SK-N-DZ (cell line): ENCODE measurements around the gene NPHP3.
A peak's percentile ranks its signal among the peaks of the same experiment; 100 is the strongest.

Experiments
- DNase-seq: peaks from one replicate; pipeline ENCODE4 v3.0.0-alpha.2; 2015; ENCODE audit warnings: low spot score

The NPHP3 gene

GRCh38 chr3:132703733-132704132, 18.5 kb downstream of the NPHP3 start:
- no peak for DNase-seq

GRCh38 chr3:132695422-132695821, 26.8 kb downstream of the NPHP3 start:
- no peak for DNase-seq

- DNase-seq: no peak
These were observed 27.2 kb downstream of the NPHP3 start for GRCh38 chr3:132694991-132695390.

GRCh38 chr3:132690040-132690439, 32.2 kb downstream of the NPHP3 start:
- no peak for DNase-seq

GRCh38 chr3:132682201-132682600, 40.0 kb downstream of the NPHP3 start:
- DNase-seq: no peak

GRCh38 chr3:132681421-132681820, 40.8 kb downstream of the NPHP3 start:
- no peak for DNase-seq

- no peak for DNase-seq
These were observed 42.3 kb downstream of the NPHP3 start for GRCh38 chr3:132679911-132680310.

GRCh38 chr3:132675408-132675807, 46.8 kb downstream of the NPHP3 start:
- no peak for DNase-seq

- DNase-seq: no peak
These were observed 52.9 kb downstream of the NPHP3 start for GRCh38 chr3:132669256-132669777.

GRCh38 chr3:132665230-132665745, 56.9 kb downstream of the NPHP3 start:
- no peak for DNase-seq

- no peak for DNase-seq
These were observed 60.0 kb downstream of the NPHP3 start for GRCh38 chr3:132662212-132662611.

- DNase-seq: no peak
These were observed 61.1 kb downstream of the NPHP3 start for GRCh38 chr3:132661101-132661500.

- DNase-seq: no peak
These were observed 61.5 kb downstream of the NPHP3 start for GRCh38 chr3:132660811-132661070.

GRCh38 chr3:132660052-132660810, 62.0 kb downstream of the NPHP3 start, which contains the start of gene UBA5:
Gene UBA5, plus strand, starts transcription at chr3:132660329. Its CDS starts 209 bp downstream, at chr3:132660538.
- peak; percentile 79 for DNase-seq

- DNase-seq: peak; percentile 72
These were observed 62.7 kb downstream of the NPHP3 start, which contains the start of gene ACAD11 for GRCh38 chr3:132659365-132660051. Gene ACAD11, minus strand, starts transcription at chr3:132659809. Its CDS starts 58 bp downstream, at chr3:132659751.

- no peak for DNase-seq
These were observed 63.2 kb downstream of the NPHP3 start for GRCh38 chr3:132659000-132659364.

GRCh38 chr3:132657869-132658747, 64.1 kb downstream of the NPHP3 start:
- DNase-seq: no peak

GRCh38 chr3:132655471-132655870, 66.7 kb downstream of the NPHP3 start:
- no peak for DNase-seq

- no peak for DNase-seq
These were observed 67.5 kb downstream of the NPHP3 start for GRCh38 chr3:132654721-132655120.

GRCh38 chr3:132654190-132654589, 68.0 kb downstream of the NPHP3 start:
- no peak for DNase-seq

- no peak for DNase-seq
These were observed 69.5 kb downstream of the NPHP3 start for GRCh38 chr3:132652640-132653270.
